GM12892 (cell line): ENCODE measurements around the gene NEGR1.

Experiments used
- POLR2A ChIP-seq: IDR thresholded peaks from 2 replicates; pipeline ENCODE4 v1.6.1; 2011; ENCODE audit warnings: low read depth, low read length, control low read depth
- POLR2AphosphoS5 ChIP-seq: IDR thresholded peaks from 2 replicates; pipeline ENCODE4 v1.6.1; 2011; ENCODE audit warnings: low read depth, low read length, control low read depth
- TAF1 ChIP-seq: IDR thresholded peaks from 2 replicates; pipeline ENCODE4 v1.6.1; 2011; ENCODE audit warnings: low read depth, mild to moderate bottlenecking, control low read depth, low read length, borderline replicate concordance

DNA sequence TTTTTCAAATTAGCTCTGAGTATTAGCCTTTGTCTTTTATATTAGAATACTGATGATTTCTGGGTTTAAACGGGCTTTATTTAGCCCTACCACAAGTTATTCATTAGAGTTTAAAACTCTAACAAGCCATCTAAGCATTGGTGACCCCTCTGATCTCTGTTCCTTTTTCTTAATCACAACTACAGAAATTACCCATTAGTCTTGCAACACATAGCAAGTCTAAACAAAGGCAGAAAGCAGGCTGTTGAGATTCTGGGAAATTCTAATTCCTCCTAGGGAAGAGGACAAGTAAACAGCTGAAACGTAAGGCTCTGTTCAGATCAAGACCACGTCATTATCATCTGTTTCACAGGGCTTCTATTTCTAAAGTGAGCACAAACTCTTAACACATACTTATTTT, 710.3 kb downstream of the NEGR1 start:
- TF ChIP-seq POLR2A (no peak), POLR2AphosphoS5 (no peak), TAF1 (no peak)
